Natural killer cell (primary cell): ENCODE measurements around the gene HMGN4. TPM values are rescaled to one million over a fixed set of nuclear protein-coding genes. Genes with fewer than 3 reads are reported as not detected.
A peak's percentile ranks its signal among the peaks of the same experiment; 100 is the strongest.

Source experiments
- ATAC-seq, 3 donors: fragments of 150-1000 bp in 2 of 3; fragments of 200-7000 bp in 1 of 3; cut with Tn5 transposase; 1 replicate in 1 of 3; 2 replicates in 2 of 3; pipeline ENCODE4 v1.10.0; 2021; ENCODE audit warnings: mild to moderate bottlenecking in 2 of 3, moderate library complexity in 2 of 3
- DNase-seq, 2 donors: peaks; one replicate each; pipeline versions ENCODE4 v3.0.0 to v3.0.0-alpha.2; 2013 to 2021; ENCODE audit warnings: mixed read lengths in 1 of 2
- H3K27ac ChIP-seq: one replicate; pipeline ENCODE4 v1.5.1; 2013; ENCODE audit warnings: mild to moderate bottlenecking, low read length
- H3K27me3 ChIP-seq: one replicate; pipeline ENCODE4 v1.6.1; 2013; ENCODE audit warnings: low read length; ENCODE audit not compliant: control insufficient read depth, insufficient read depth
- H3K36me3 ChIP-seq: one replicate; pipeline ENCODE4 v1.6.1; 2013; ENCODE audit warnings: low read length; ENCODE audit not compliant: control insufficient read depth, insufficient read depth
- H3K4me1 ChIP-seq: one replicate; pipeline ENCODE4 v1.6.1; 2013; ENCODE audit warnings: low read length; ENCODE audit not compliant: control insufficient read depth, insufficient read depth
- H3K4me3 ChIP-seq: one replicate; pipeline ENCODE4 v1.5.1; 2013; ENCODE audit warnings: low read length
- H3K9me3 ChIP-seq: one replicate; pipeline ENCODE4 v1.6.1; 2013; ENCODE audit warnings: low read length; ENCODE audit not compliant: control insufficient read depth, insufficient read depth
- H3K27ac Mint-ChIP-seq, 2 donors: one replicate each; pipeline ENCODE4 v1.8.0; 2022; ENCODE audit warnings: mild to moderate bottlenecking in 2 of 2, mixed read lengths in 2 of 2, moderate library complexity in 1 of 2
- H3K27me3 Mint-ChIP-seq, 2 donors: one replicate each; pipeline ENCODE4 v1.8.0; 2022; ENCODE audit warnings: low read depth in 2 of 2, mixed read lengths in 2 of 2
- H3K36me3 Mint-ChIP-seq: one replicate; pipeline ENCODE4 v1.8.0; 2022; ENCODE audit warnings: mixed read lengths
- H3K4me1 Mint-ChIP-seq, 2 donors: one replicate each; pipeline ENCODE4 v1.8.0; 2022; ENCODE audit warnings: mixed read lengths in 2 of 2
- H3K4me3 Mint-ChIP-seq: one replicate; pipeline ENCODE4 v1.8.0; 2022; ENCODE audit warnings: mild to moderate bottlenecking, moderate library complexity, mixed read lengths
- H3K9me3 Mint-ChIP-seq, 2 donors: one replicate each; pipeline ENCODE4 v1.8.0; 2022; ENCODE audit warnings: mixed read lengths in 2 of 2
- CTCF ChIP-seq: fragments of 200-600 bp; IDR thresholded peaks from one replicate; pipeline ENCODE4 v1.8.0; 2022; ENCODE audit warnings: antibody characterized with exemption
- WGBS: methylation state at CpG from one replicate; pipeline ENCODE4 v1.1.7; 2013; ENCODE audit warnings: missing lambda C conversion rate; ENCODE audit not compliant: insufficient coverage; 5-methylcytosine and 5-hydroxymethylcytosine counted together
- intact Hi-C: fragments of 100-400 bp; cut with micrococcal nuclease; formaldehyde crosslinking; loops from one replicate; pipeline ENCODE4 v1.14.2; 2022
- total RNA-seq, 4 donors: library from RNA; stranded (reverse); fragments of 120-200 nt in 1 of 4; gene quantifications; one replicate each; pipeline versions ENCODE4 v1.2.3 to v1.2.4, GENCODE V29; 2013 to 2022

HMGN4 gene
- total RNA-seq, 3 donors from 2014 or later (not counting 1 experiment from before 2014, with no cell fraction given), result 55.7 to 80.6 (median 70.3) TPM

GRCh38 chr6:26594730-26595632 is 56.8 kb downstream of the HMGN4 start:
- Mint-ChIP-seq H3K27me3 (peaks cover 6 to 28% of the 10 kb centered on the region in 2 donors), H3K9me3 (no peaks in the 10 kb centered on the region), H3K36me3 (no peaks in the 10 kb centered on the region), H3K4me3 (peak overlapping the region; percentile 57), H3K4me1 (peaks cover 6 to 10% of the 10 kb centered on the region in 2 donors), H3K27ac (peak overlapping the region in 1 of 2 donors; percentile 51)
- 36% methylated on average over 18 of the region's 23 CpGs for WGBS
- Histone ChIP-seq H3K36me3 (peaks cover 21% of the 10 kb centered on the region), H3K27me3 (peaks cover 20% of the 10 kb centered on the region), H3K4me3 (no peak overlapping the region), H3K9me3 (no peaks in the 10 kb centered on the region), H3K4me1 (peaks cover 18% of the 10 kb centered on the region), H3K27ac (no peak overlapping the region)
- intact Hi-C loops, result loop anchor here (1.0 to 5.0 kb wide), 4 partner anchors 23 to 537 kb away; a partner anchor contains a TSS
- TF ChIP-seq CTCF, result no peak
- peak in 1 of 2 donors; percentile 40 for DNase-seq
- no peak for ATAC-seq

- WGBS, result under 1% methylated on average over 37 of the region's 39 CpGs
- peaks cover 18% of the 10 kb centered on the region for H3K4me1 ChIP-seq
- peak overlapping the region; percentile 79 for H3K4me3 ChIP-seq
These were observed 57.6 kb downstream of the HMGN4 start for GRCh38 chr6:26595669-26596269.

More at GRCh38 chr6:26595669-26596269, 57.6 kb downstream of the HMGN4 start:
- Mint-ChIP-seq H3K36me3 (no peaks in the 10 kb centered on the region), H3K27ac (no peak overlapping the region), H3K4me1 (peaks cover 6 to 10% of the 10 kb centered on the region in 2 donors), H3K4me3 (no peak overlapping the region), H3K9me3 (no peaks in the 10 kb centered on the region), H3K27me3 (peaks cover 0 to 24% of the 10 kb centered on the region in 2 donors)
- Histone ChIP-seq H3K27me3 (peaks cover 20% of the 10 kb centered on the region), H3K36me3 (peaks cover 25% of the 10 kb centered on the region), H3K27ac (no peak overlapping the region), H3K9me3 (no peaks in the 10 kb centered on the region)
- DNase-seq (peak; percentile 86 to 93), ATAC-seq (peak; percentile 43 to 70 (median 50))
- intact Hi-C loops, result loop anchor here (1.0 to 5.0 kb wide), 5 partner anchors 23 to 537 kb away; a partner anchor contains a TSS
- TF ChIP-seq CTCF, result peak; percentile 99

Other genes starting within 250 kb of the HMGN4 start
- 100 to 1,000 TPM; 174 to 260 (median 211) TPM for gene BTN3A2, start 173.2 kb upstream of the HMGN4 start, total RNA-seq
- 100 to 1,000 TPM in 1 of 3 donors, 10 to 100 TPM in 2; 72.2 to 104 (median 76.1) TPM for gene BTN2A2, start 155.3 kb upstream of the HMGN4 start, total RNA-seq
- gene BTN3A1, start 136.1 kb upstream of the HMGN4 start, total RNA-seq, result 100 to 1,000 TPM; 285 to 373 (median 348) TPM
- 100 to 1,000 TPM in 2 of 3 donors, 10 to 100 TPM in 1; 88.1 to 154 (median 142) TPM for gene BTN3A3, start 97.9 kb upstream of the HMGN4 start, total RNA-seq
- gene BTN2A1, start 80.4 kb upstream of the HMGN4 start, total RNA-seq, result 10 to 100 TPM; 33.8 to 51.2 (median 43.3) TPM
- gene BTN1A1, start 38.1 kb upstream of the HMGN4 start, total RNA-seq, result not detected
- gene ABT1, start 58.6 kb downstream of the HMGN4 start, total RNA-seq, result 10 to 100 TPM; 23.9 to 30.7 (median 29.9) TPM
- gene ZNF322, start 121.4 kb downstream of the HMGN4 start, total RNA-seq, result 10 to 100 TPM in 1 of 3 donors, 1 to 10 TPM in 2; 7.0 to 12.1 (median 9.3) TPM